OCI-LY1 (cell line): ENCODE results near the gene YWHAQ.

Experiments
- EZH2 ChIP-seq: fragments of 200-600 bp; sonication (generic), shearing (Covaris generic); IDR thresholded peaks from 2 replicates; pipeline ENCODE4 v1.8.0; 2017; ENCODE audit warnings: borderline replicate concordance, mixed run types, mild to moderate bottlenecking, antibody characterized with exemption, low read length, moderate library complexity, mixed read lengths
- TF ChIP-seq, protein P1 (sequence below): fragments of 200-600 bp; sonication (generic), shearing (Covaris generic); IDR thresholded peaks from 2 replicates; pipeline ENCODE4 v1.5.1; 2017; ENCODE audit warnings: mild to moderate bottlenecking, antibody characterized with exemption, low read length, moderate library complexity, mixed read lengths

DNA sequence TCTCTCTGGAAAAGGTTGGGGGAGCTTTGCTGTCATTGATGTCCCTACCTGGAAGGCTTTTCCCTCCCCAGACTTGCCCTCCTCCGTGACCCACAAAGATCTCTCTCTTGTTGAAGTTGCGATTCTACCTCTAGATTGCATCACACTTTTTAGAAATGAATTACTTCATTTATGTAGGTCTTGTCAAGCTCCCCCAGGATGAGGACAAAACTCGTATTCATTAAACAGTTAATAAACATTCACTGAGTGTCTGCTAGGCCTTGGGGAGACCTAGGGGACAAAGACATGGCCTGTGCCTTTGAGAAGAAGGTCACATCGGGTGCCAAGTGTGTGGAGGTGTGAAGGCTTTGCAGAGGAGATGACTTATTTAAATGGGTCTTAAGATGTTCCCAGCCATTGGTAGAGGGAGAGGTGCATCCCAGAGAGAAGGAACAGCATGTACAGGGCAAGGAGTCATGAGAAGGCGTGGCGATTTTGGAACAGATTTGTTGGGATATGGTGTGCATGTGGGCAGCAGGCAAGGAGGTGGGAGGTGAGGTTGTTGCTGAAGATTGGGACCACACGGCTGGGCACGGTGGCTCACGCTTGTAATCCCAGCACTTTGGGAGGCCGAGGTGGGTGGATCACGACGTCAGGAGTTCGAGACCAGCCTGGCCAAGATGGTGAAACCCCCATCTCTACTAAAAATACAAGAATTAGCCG, 9.8 kb upstream of the YWHAQ start:
- no peak for TF ChIP-seq EZH2
- TF ChIP-seq, protein P1, sequence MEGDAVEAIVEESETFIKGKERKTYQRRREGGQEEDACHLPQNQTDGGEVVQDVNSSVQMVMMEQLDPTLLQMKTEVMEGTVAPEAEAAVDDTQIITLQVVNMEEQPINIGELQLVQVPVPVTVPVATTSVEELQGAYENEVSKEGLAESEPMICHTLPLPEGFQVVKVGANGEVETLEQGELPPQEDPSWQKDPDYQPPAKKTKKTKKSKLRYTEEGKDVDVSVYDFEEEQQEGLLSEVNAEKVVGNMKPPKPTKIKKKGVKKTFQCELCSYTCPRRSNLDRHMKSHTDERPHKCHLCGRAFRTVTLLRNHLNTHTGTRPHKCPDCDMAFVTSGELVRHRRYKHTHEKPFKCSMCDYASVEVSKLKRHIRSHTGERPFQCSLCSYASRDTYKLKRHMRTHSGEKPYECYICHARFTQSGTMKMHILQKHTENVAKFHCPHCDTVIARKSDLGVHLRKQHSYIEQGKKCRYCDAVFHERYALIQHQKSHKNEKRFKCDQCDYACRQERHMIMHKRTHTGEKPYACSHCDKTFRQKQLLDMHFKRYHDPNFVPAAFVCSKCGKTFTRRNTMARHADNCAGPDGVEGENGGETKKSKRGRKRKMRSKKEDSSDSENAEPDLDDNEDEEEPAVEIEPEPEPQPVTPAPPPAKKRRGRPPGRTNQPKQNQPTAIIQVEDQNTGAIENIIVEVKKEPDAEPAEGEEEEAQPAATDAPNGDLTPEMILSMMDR: no peak
